Endothelial cell of umbilical vein (primary cell): Measurements from ENCODE around the gene NR3C2. TPM values are rescaled to one million over a fixed set of nuclear protein-coding genes. Genes with fewer than 3 reads are reported as not detected.
A peak's percentile ranks its signal among the peaks of the same experiment; 100 is the strongest.

ENCODE experiments used
- BruUV-seq: library from RNA; stranded (reverse); fragments of 400-500 nt; replicated peaks from 2 replicates; lab custom pipeline; 2021; lab: Mats Ljungman, UMichigan
- CTCF ChIA-PET: fragments of 300-600, 350-600 bp; sonication (Branson Sonifier 250); formaldehyde crosslinking; loops from one replicate; lab custom pipeline; 2021; ENCODE audit warnings: antibody characterized with exemption, inconsistent platforms; lab: Charles Lee
- POLR2A ChIA-PET: fragments of 300-600, 350-600 bp; sonication (Branson Sonifier 250); formaldehyde crosslinking; loops from one replicate; lab custom pipeline; 2021; ENCODE audit warnings: antibody characterized with exemption, inconsistent platforms; lab: Charles Lee
- DNase-seq: peaks from one replicate; pipeline ENCODE4 v3.0.0-alpha.2; 2011; ENCODE audit warnings: low read depth, low spot score
- FAIRE-seq: peaks from 2 replicates; lab custom pipeline; 2011; peaks lifted over from hg19 to GRCh38; lab: Jason Lieb, UNC
- H2AFZ ChIP-seq: 2 replicates; pipeline ENCODE4 v1.6.0; 2012; ENCODE audit warnings: low read depth, low read length, control low read depth, inconsistent platforms
- H3K27ac ChIP-seq: 2 replicates; pipeline ENCODE4 v1.5.1; 2011; ENCODE audit warnings: low read depth, mild to moderate bottlenecking, control low read depth, low read length, moderate library complexity; ENCODE audit not compliant: insufficient read depth
- H3K27me3 ChIP-seq, 2 experiments: 2 replicates each; pipeline versions ENCODE4 v1.6.0 to v1.6.1; 2011; ENCODE audit warnings: low read length in 2 of 2, mixed read lengths in 1 of 2; ENCODE audit not compliant: control insufficient read depth in 2 of 2, insufficient read depth in 2 of 2
- H3K36me3 ChIP-seq, 2 experiments: 2 replicates in 1 of 2; 3 replicates in 1 of 2; pipeline ENCODE4 v1.5.1; 2011; ENCODE audit warnings: low read length in 2 of 2, mild to moderate bottlenecking in 1 of 2, moderate library complexity in 1 of 2; ENCODE audit not compliant: control insufficient read depth in 2 of 2, insufficient read depth in 2 of 2; ENCODE audit errors: extremely low read depth in 1 of 2
- H3K4me1 ChIP-seq: 3 replicates; pipeline ENCODE4 v1.5.1; 2011; ENCODE audit warnings: mild to moderate bottlenecking, low read length; ENCODE audit not compliant: control insufficient read depth, insufficient read depth; ENCODE audit errors: extremely low read depth
- H3K4me2 ChIP-seq: 2 replicates; pipeline ENCODE4 v1.6.1; 2011; ENCODE audit warnings: low read length, control low read depth, mixed read lengths; ENCODE audit not compliant: insufficient read depth
- H3K4me3 ChIP-seq, 3 experiments: fragments of 200-600 bp in 1 of 3; sonication (generic), shearing (Covaris generic) in 1 of 3; replicated peaks in 1 of 3; 2 replicates each; pipeline ENCODE4 v1.5.1; 2011 to 2016; ENCODE audit warnings: control low read depth in 3 of 3, low read length in 3 of 3, mild to moderate bottlenecking in 2 of 3, inconsistent platforms in 1 of 3, low read depth in 1 of 3, moderate library complexity in 1 of 3; ENCODE audit not compliant: insufficient read depth in 1 of 3
- H3K79me2 ChIP-seq: 2 replicates; pipeline ENCODE4 v1.6.0; 2012; ENCODE audit warnings: low read length, inconsistent platforms; ENCODE audit not compliant: control insufficient read depth, insufficient read depth
- H3K9ac ChIP-seq: replicated peaks from 2 replicates; pipeline ENCODE3; 2011; ENCODE audit warnings: low read length, control low read depth; ENCODE audit not compliant: insufficient read depth; ENCODE audit errors: extremely low read depth
- H3K9me1 ChIP-seq: replicated peaks from 3 replicates; pipeline ENCODE4 v1.6.0; 2011; ENCODE audit warnings: mild to moderate bottlenecking, low read length; ENCODE audit not compliant: control insufficient read depth, insufficient read depth; ENCODE audit errors: extremely low read depth
- H3K9me3 ChIP-seq: replicated peaks from 2 replicates; pipeline ENCODE4 v1.5.1; 2012; ENCODE audit warnings: low read length, inconsistent platforms; ENCODE audit not compliant: control insufficient read depth, insufficient read depth
- H4K20me1 ChIP-seq: replicated peaks from 2 replicates; pipeline ENCODE3; 2011; ENCODE audit warnings: mild to moderate bottlenecking, low read length; ENCODE audit not compliant: control insufficient read depth, insufficient read depth; ENCODE audit errors: extremely low read depth
- EZH2 ChIP-seq: IDR thresholded peaks from 2 replicates; pipeline ENCODE4 v1.6.1; 2012; ENCODE audit warnings: borderline replicate concordance, low read depth, mild to moderate bottlenecking, moderate library complexity, low read length, inconsistent platforms; ENCODE audit not compliant: severe bottlenecking
- FOS ChIP-seq: IDR thresholded peaks from 2 replicates; pipeline ENCODE4 v1.6.1; 2011; ENCODE audit warnings: mild to moderate bottlenecking, low read length, moderate library complexity, borderline replicate concordance; ENCODE audit not compliant: insufficient read depth
- GATA2 ChIP-seq: IDR thresholded peaks from 2 replicates; pipeline ENCODE4 v1.7.0; 2011; ENCODE audit warnings: low read depth, mild to moderate bottlenecking, moderate library complexity, mixed read lengths, low read length; ENCODE audit not compliant: insufficient read length, insufficient read depth
- JUN ChIP-seq: IDR thresholded peaks from 2 replicates; pipeline ENCODE4 v1.6.1; 2011; ENCODE audit warnings: borderline replicate concordance, low read depth; ENCODE audit not compliant: insufficient read length, insufficient read depth
- MYC ChIP-seq: IDR thresholded peaks from one replicate; pipeline ENCODE4 v1.6.1; 2011; ENCODE audit warnings: mild to moderate bottlenecking, low read depth, low read length
- POLR2A ChIP-seq: IDR thresholded peaks from 2 replicates; pipeline ENCODE4 v1.6.1; 2012; ENCODE audit warnings: low read depth, mild to moderate bottlenecking, control low read depth, low read length
- POLR2AphosphoS5 ChIP-seq: IDR thresholded peaks from 2 replicates; pipeline ENCODE4 v1.6.1; 2012; ENCODE audit warnings: low read depth, mild to moderate bottlenecking, control low read depth, low read length, moderate library complexity; ENCODE audit not compliant: insufficient read depth
- dilution Hi-C: fragments of 300-500 bp; cut with MboI; formaldehyde crosslinking; loops from one replicate; pipeline ENCODE4 v1.15.0; 2019; ENCODE audit warnings: low sequenced_read_pairs; ENCODE audit not compliant: extremely low pct_ligation_motif_present
- intact Hi-C: fragments of 100-400 bp; cut with micrococcal nuclease; formaldehyde crosslinking; loops from one replicate; pipeline ENCODE4 v1.10.0; 2022
- polyA plus RNA-seq, 4 experiments: library from polyadenylated mRNA; depleted of rRNA in 3 of 4; stranded (reverse) in 3 of 4; unstranded in 1 of 4; fragments of >200 nt; gene quantifications; 2 replicates each; pipeline versions ENCODE4 v1.2.1 to v1.2.3, GENCODE V29; 2011 to 2012; ENCODE audit warnings: missing spikeins in 1 of 4
- total RNA-seq: library from RNA; stranded (reverse); gene quantifications from 2 replicates; pipeline ENCODE4 v1.2.3, GENCODE V29; 2021
- TF ChIP-seq, protein P1 (sequence below), 2 donors: IDR thresholded peaks; 1 replicate in 1 of 2; 2 replicates in 1 of 2; pipeline ENCODE4 v1.5.1; 2011; ENCODE audit warnings: low read length in 2 of 2, mild to moderate bottlenecking in 2 of 2, moderate library complexity in 2 of 2, control low read depth in 1 of 2, inconsistent platforms in 1 of 2, low read depth in 1 of 2; ENCODE audit not compliant: insufficient read depth in 1 of 2; ENCODE audit errors: extremely low read depth in 1 of 2
- TF ChIP-seq, protein P2 (sequence below): IDR thresholded peaks from 2 replicates; pipeline ENCODE4 v1.6.1; 2011; ENCODE audit not compliant: insufficient read depth, insufficient read length

NR3C2 gene
- total and polyA plus RNA-seq, 2 donors (not counting 3 experiments of a cell fraction or from before 2014, with no cell fraction given): 4.8 to 16.4 TPM

DNA sequence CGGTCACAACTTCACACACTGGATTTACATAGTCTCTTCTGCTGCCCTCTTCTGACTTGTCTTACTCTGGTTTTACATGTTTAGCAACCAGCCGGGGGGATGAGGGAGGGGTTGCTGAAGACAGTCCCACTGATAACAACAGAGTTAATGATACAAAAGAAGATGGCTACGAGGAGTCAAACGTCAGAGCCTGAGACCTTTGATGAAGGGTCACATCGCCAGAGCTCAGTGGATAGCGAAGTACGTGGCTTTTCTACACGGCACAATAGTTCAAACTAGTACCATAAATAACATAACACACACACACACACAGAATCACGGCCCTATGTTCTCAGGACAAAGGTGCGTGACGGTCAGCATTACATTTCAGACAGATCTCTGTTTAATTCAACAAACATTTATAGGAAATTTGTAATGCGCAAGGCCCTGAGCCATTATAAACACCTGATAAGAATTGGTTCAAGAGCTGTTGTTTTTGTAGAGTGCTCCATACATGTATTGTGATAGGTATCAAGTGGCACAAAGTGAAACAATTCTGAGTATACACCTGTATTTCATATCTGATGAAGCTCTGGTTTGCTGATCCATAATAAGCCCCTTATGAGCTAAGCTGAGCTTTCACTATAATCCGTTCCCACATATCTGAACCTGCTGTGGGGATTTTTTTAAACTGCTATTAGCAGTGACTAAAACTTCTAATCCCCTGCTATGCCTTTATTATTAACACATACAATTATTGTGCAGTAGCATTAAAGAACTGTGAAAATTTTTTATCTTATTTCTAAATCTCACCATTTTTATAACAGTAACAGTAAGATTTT is 100.0 kb downstream of the NR3C2 start:
- Histone ChIP-seq H3K4me1 (no peaks in the 10 kb centered on the region), H3K27ac (no peak overlapping the region), H3K4me3 (no peak overlapping the region), H3K79me2 (no peaks in the 10 kb centered on the region), H3K4me2 (no peak overlapping the region), H3K9ac (no peak overlapping the region), H2AFZ (no peak overlapping the region), H3K27me3 (no peaks in the 10 kb centered on the region), H3K9me3 (no peaks in the 10 kb centered on the region), H3K9me1 (no peaks in the 10 kb centered on the region), H4K20me1 (no peaks in the 10 kb centered on the region), H3K36me3 (no peaks in the 10 kb centered on the region)
- DNase-seq (peak; percentile 14), FAIRE-seq (no peak)
- CTCF ChIA-PET: no interaction called here
- no peak for TF ChIP-seq FOS
- TF ChIP-seq, protein P1, sequence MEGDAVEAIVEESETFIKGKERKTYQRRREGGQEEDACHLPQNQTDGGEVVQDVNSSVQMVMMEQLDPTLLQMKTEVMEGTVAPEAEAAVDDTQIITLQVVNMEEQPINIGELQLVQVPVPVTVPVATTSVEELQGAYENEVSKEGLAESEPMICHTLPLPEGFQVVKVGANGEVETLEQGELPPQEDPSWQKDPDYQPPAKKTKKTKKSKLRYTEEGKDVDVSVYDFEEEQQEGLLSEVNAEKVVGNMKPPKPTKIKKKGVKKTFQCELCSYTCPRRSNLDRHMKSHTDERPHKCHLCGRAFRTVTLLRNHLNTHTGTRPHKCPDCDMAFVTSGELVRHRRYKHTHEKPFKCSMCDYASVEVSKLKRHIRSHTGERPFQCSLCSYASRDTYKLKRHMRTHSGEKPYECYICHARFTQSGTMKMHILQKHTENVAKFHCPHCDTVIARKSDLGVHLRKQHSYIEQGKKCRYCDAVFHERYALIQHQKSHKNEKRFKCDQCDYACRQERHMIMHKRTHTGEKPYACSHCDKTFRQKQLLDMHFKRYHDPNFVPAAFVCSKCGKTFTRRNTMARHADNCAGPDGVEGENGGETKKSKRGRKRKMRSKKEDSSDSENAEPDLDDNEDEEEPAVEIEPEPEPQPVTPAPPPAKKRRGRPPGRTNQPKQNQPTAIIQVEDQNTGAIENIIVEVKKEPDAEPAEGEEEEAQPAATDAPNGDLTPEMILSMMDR (IDR thresholded peaks at IDR 0.05; ENCODE audit: extremely low read depth in 1 of 2, insufficient read depth in 1 of 2, low read depth in 1 of 2, low read length in 2 of 2): no peak
- no peak for TF ChIP-seq POLR2A
- TF ChIP-seq, protein P2, sequence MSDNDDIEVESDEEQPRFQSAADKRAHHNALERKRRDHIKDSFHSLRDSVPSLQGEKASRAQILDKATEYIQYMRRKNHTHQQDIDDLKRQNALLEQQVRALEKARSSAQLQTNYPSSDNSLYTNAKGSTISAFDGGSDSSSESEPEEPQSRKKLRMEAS: no peak
- TF ChIP-seq POLR2AphosphoS5: no peak
- no peak for TF ChIP-seq EZH2
- no peak for TF ChIP-seq GATA2
- no peak for TF ChIP-seq MYC
- no peak for TF ChIP-seq JUN
- intact Hi-C loops: no loop called here
- dilution Hi-C loops: no loop called here
- POLR2A ChIA-PET: no interaction called here
- no TSS peak for BruUV-seq
